ENCODE results near the gene CDC16.

- TF ChIP-seq GATA2 (IDR thresholded peaks at IDR 0.05; ENCODE audit: low read depth, low read length) (no peak), GATA3 (IDR thresholded peaks at IDR 0.05; ENCODE audit: low read depth, low read length) (no peak)
Measured at GRCh38 chr13:114208134-114208533, 26.6 kb upstream of the CDC16 start.

Data from SH-SY5Y (cell line).